ENCODE measurements around the gene CTSZ.

DNA sequence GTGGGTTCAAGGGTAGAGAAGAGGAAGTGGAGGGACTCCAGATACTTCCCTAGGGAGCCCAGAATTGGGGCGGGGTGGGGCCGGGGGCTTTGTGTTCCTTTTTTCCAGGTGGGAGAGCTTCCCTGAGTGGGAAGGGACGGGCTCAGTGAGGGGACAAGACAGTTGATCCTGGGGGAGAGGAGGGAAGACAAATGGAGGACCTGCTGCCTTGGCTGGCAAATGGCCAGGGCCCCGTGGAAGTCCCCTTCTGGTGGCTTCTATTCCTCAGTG is 2.6 kb downstream of the CTSZ start:
- TF ChIP-seq, protein P1, sequence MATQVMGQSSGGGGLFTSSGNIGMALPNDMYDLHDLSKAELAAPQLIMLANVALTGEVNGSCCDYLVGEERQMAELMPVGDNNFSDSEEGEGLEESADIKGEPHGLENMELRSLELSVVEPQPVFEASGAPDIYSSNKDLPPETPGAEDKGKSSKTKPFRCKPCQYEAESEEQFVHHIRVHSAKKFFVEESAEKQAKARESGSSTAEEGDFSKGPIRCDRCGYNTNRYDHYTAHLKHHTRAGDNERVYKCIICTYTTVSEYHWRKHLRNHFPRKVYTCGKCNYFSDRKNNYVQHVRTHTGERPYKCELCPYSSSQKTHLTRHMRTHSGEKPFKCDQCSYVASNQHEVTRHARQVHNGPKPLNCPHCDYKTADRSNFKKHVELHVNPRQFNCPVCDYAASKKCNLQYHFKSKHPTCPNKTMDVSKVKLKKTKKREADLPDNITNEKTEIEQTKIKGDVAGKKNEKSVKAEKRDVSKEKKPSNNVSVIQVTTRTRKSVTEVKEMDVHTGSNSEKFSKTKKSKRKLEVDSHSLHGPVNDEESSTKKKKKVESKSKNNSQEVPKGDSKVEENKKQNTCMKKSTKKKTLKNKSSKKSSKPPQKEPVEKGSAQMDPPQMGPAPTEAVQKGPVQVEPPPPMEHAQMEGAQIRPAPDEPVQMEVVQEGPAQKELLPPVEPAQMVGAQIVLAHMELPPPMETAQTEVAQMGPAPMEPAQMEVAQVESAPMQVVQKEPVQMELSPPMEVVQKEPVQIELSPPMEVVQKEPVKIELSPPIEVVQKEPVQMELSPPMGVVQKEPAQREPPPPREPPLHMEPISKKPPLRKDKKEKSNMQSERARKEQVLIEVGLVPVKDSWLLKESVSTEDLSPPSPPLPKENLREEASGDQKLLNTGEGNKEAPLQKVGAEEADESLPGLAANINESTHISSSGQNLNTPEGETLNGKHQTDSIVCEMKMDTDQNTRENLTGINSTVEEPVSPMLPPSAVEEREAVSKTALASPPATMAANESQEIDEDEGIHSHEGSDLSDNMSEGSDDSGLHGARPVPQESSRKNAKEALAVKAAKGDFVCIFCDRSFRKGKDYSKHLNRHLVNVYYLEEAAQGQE (IDR thresholded peaks at IDR 0.05; ENCODE audit: unreplicated experiment), result no peak
- TF ChIP-seq, protein P2, sequence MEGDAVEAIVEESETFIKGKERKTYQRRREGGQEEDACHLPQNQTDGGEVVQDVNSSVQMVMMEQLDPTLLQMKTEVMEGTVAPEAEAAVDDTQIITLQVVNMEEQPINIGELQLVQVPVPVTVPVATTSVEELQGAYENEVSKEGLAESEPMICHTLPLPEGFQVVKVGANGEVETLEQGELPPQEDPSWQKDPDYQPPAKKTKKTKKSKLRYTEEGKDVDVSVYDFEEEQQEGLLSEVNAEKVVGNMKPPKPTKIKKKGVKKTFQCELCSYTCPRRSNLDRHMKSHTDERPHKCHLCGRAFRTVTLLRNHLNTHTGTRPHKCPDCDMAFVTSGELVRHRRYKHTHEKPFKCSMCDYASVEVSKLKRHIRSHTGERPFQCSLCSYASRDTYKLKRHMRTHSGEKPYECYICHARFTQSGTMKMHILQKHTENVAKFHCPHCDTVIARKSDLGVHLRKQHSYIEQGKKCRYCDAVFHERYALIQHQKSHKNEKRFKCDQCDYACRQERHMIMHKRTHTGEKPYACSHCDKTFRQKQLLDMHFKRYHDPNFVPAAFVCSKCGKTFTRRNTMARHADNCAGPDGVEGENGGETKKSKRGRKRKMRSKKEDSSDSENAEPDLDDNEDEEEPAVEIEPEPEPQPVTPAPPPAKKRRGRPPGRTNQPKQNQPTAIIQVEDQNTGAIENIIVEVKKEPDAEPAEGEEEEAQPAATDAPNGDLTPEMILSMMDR (conservative IDR thresholded peaks at IDR 0.05; ENCODE audit: low read depth in 2 of 2), result no peak
- TF ChIP-seq EZH2 (IDR thresholded peaks at IDR 0.05; ENCODE audit: low read depth, unreplicated experiment), result no peak
- no peak for TF ChIP-seq POLR2AphosphoS5 (IDR thresholded peaks at IDR 0.05; ENCODE audit: low read depth)
- TF ChIP-seq EZH2phosphoT487 (IDR thresholded peaks at IDR 0.05; ENCODE audit: unreplicated experiment), result no peak
- TF ChIP-seq JUNB (IDR thresholded peaks at IDR 0.05; ENCODE audit: unreplicated experiment), result no peak
- no peak for TF ChIP-seq NANOG (IDR thresholded peaks at IDR 0.05; ENCODE audit: borderline replicate concordance)
- no peak for TF ChIP-seq CREB1 (CRISPR knock-in tag; IDR thresholded peaks at IDR 0.05; ENCODE audit: low read depth)
- no peak for TF ChIP-seq ZNF331 (CRISPR knock-in tag; IDR thresholded peaks at IDR 0.05; ENCODE audit: low read depth)
- no peak for TF ChIP-seq ZNF114 (CRISPR knock-in tag; IDR thresholded peaks at IDR 0.05)
